ENCODE measurements around the gene CNOT3.
"Not testable (repeated sequence)": the region's sequence is repeated elsewhere in the genome, so short reads cannot be mapped to it uniquely, and the experiment has no call there.

Gene CNOT3

GRCh38 chr19:54189735-54190502 lies 52.4 kb downstream of the CNOT3 start:
- in situ Hi-C loops (cut with MboI; ENCODE audit: low sequenced_read_pairs), result no loop called here

GRCh38 chr19:54190503-54191010 lies 53.0 kb downstream of the CNOT3 start:
- in situ Hi-C loops (cut with MboI; ENCODE audit: low sequenced_read_pairs), result no loop called here

- in situ Hi-C loops (cut with MboI; ENCODE audit: low sequenced_read_pairs), result no loop called here
These were observed 53.6 kb downstream of the CNOT3 start, which contains the start of gene TSEN34 for GRCh38 chr19:54191011-54191810. TSEN34 (plus strand) TSS chr19:54191308; CDS start chr19:54191365, 57 bp downstream.

- in situ Hi-C loops (cut with MboI; ENCODE audit: low sequenced_read_pairs), result no loop called here
These were observed 54.4 kb downstream of the CNOT3 start for GRCh38 chr19:54191811-54192453.

GRCh38 chr19:54193011-54193410 lies 55.4 kb downstream of the CNOT3 start:
- in situ Hi-C loops (cut with MboI; ENCODE audit: low sequenced_read_pairs), result no loop called here

- in situ Hi-C loops (cut with MboI; ENCODE audit: low sequenced_read_pairs), result not testable (repeated sequence)
These were observed 56.9 kb downstream of the CNOT3 start for GRCh38 chr19:54194463-54194862.

- in situ Hi-C loops (cut with MboI; ENCODE audit: low sequenced_read_pairs), result no loop called here
These were observed 59.0 kb downstream of the CNOT3 start for GRCh38 chr19:54196536-54196935.

- in situ Hi-C loops (cut with MboI; ENCODE audit: low sequenced_read_pairs), result no loop called here
These were observed 59.6 kb downstream of the CNOT3 start for GRCh38 chr19:54197121-54197520.

- in situ Hi-C loops (cut with MboI; ENCODE audit: low sequenced_read_pairs), result no loop called here
These were observed 61.8 kb downstream of the CNOT3 start for GRCh38 chr19:54199401-54199800.

- in situ Hi-C loops (cut with MboI; ENCODE audit: low sequenced_read_pairs), result no loop called here
These were observed 63.7 kb downstream of the CNOT3 start for GRCh38 chr19:54201172-54201701.

- in situ Hi-C loops (cut with MboI; ENCODE audit: low sequenced_read_pairs), result no loop called here
These were observed 64.4 kb downstream of the CNOT3 start for GRCh38 chr19:54201980-54202379.

GRCh38 chr19:54203151-54203611 lies 65.6 kb downstream of the CNOT3 start:
- in situ Hi-C loops (cut with MboI; ENCODE audit: low sequenced_read_pairs), result no loop called here

- in situ Hi-C loops (cut with MboI; ENCODE audit: low sequenced_read_pairs), result no loop called here
These were observed 67.4 kb downstream of the CNOT3 start for GRCh38 chr19:54204767-54205468.

All from hTERT RPE-1 (cell line).